CD14-positive monocyte (primary cell): ENCODE data around the gene TMCC1. TPM values are rescaled to one million over a fixed set of nuclear protein-coding genes. Genes with fewer than 3 reads are reported as not detected.

Source experiments
- DNase-seq, 3 donors: peaks; one replicate each; pipeline ENCODE4 v3.0.0-alpha.2; 2011 to 2022
- H2AFZ ChIP-seq: 2 replicates; pipeline ENCODE4 v1.6.0; 2012; ENCODE audit warnings: mild to moderate bottlenecking, low read depth, low read length, inconsistent platforms; ENCODE audit not compliant: insufficient read depth, poor library complexity, severe bottlenecking
- H3K27ac ChIP-seq, 2 donors: 1 replicate in 1 of 2; 2 replicates in 1 of 2; pipeline ENCODE4 v1.5.1; 2012 to 2013; ENCODE audit warnings: low read length in 2 of 2, control low read depth in 1 of 2, inconsistent platforms in 1 of 2, low read depth in 1 of 2, mild to moderate bottlenecking in 1 of 2
- H3K27me3 ChIP-seq, 2 donors: one replicate each; pipeline versions ENCODE4 v1.6.0 to v1.6.1; 2011 to 2013; ENCODE audit warnings: low read length in 2 of 2; ENCODE audit not compliant: control insufficient read depth in 2 of 2, insufficient read depth in 2 of 2
- H3K36me3 ChIP-seq, 2 donors: replicated peaks in 1 of 2; 1 replicate in 1 of 2; 2 replicates in 1 of 2; pipeline versions ENCODE4 v1.5.1 to v1.6.1; 2012 to 2013; ENCODE audit warnings: low read length in 2 of 2, control low read depth in 1 of 2, inconsistent platforms in 1 of 2, mild to moderate bottlenecking in 1 of 2; ENCODE audit not compliant: insufficient read depth in 2 of 2, control insufficient read depth in 1 of 2
- H3K4me1 ChIP-seq, 2 donors: 1 replicate in 1 of 2; 2 replicates in 1 of 2; pipeline versions ENCODE4 v1.5.1 to v1.6.1; 2012 to 2013; ENCODE audit warnings: low read length in 2 of 2, control low read depth in 1 of 2, inconsistent platforms in 1 of 2, mild to moderate bottlenecking in 1 of 2, moderate library complexity in 1 of 2; ENCODE audit not compliant: insufficient read depth in 2 of 2, control insufficient read depth in 1 of 2
- H3K4me2 ChIP-seq: replicated peaks from 2 replicates; pipeline ENCODE3; 2012; ENCODE audit warnings: low read length, moderate library complexity, mild to moderate bottlenecking; ENCODE audit not compliant: poor library complexity, severe bottlenecking; ENCODE audit errors: extremely low read depth
- H3K4me3 ChIP-seq, 3 experiments: fragments of 200-600 bp in 1 of 3; sonication (generic) in 1 of 3; replicated peaks in 1 of 3; 1 replicate in 2 of 3; 2 replicates in 1 of 3; pipeline ENCODE4 v1.5.1; 2011 to 2013; ENCODE audit warnings: low read length in 3 of 3, mild to moderate bottlenecking in 3 of 3, control low read depth in 2 of 3, low read depth in 2 of 3, inconsistent platforms in 1 of 3, moderate library complexity in 1 of 3
- H3K79me2 ChIP-seq: 2 replicates; pipeline ENCODE4 v1.6.0; 2012; ENCODE audit warnings: mild to moderate bottlenecking, control low read depth, inconsistent platforms, low read length, moderate library complexity; ENCODE audit not compliant: insufficient read depth
- H3K9ac ChIP-seq: 2 replicates; pipeline ENCODE4 v1.6.0; 2017; ENCODE audit warnings: low read length, mild to moderate bottlenecking; ENCODE audit not compliant: insufficient read depth, poor library complexity, severe bottlenecking
- H3K9me3 ChIP-seq, 2 donors: replicated peaks in 1 of 2; 1 replicate in 1 of 2; 2 replicates in 1 of 2; pipeline versions ENCODE4 v1.5.1 to v1.6.1; 2012 to 2013; ENCODE audit warnings: low read length in 2 of 2, control low read depth in 1 of 2; ENCODE audit not compliant: control insufficient read depth in 1 of 2, insufficient read depth in 1 of 2
- H4K20me1 ChIP-seq: 2 replicates; pipeline ENCODE4 v1.6.0; 2012; ENCODE audit warnings: mild to moderate bottlenecking, low read length, control low read depth, moderate library complexity; ENCODE audit not compliant: insufficient read depth
- H3K27ac Mint-ChIP-seq, 7 donors: one replicate each; pipeline ENCODE4 v1.8.0; 2020; ENCODE audit warnings: mild to moderate bottlenecking in 7 of 7, mixed read lengths in 7 of 7, moderate library complexity in 6 of 7, inconsistent platforms in 2 of 7
- H3K27me3 Mint-ChIP-seq, 3 donors: one replicate each; pipeline ENCODE4 v1.8.0; 2021 to 2022; ENCODE audit warnings: low read depth in 3 of 3, mild to moderate bottlenecking in 3 of 3, mixed read lengths in 3 of 3, moderate library complexity in 3 of 3, inconsistent platforms in 1 of 3
- H3K36me3 Mint-ChIP-seq, 2 donors: one replicate each; pipeline ENCODE4 v1.8.0; 2020; ENCODE audit warnings: mixed read lengths in 2 of 2, inconsistent platforms in 1 of 2, mild to moderate bottlenecking in 1 of 2
- H3K4me1 Mint-ChIP-seq: one replicate; pipeline ENCODE4 v1.8.0; 2020; ENCODE audit warnings: mild to moderate bottlenecking, mixed read lengths
- H3K4me3 Mint-ChIP-seq, 2 donors: one replicate each; pipeline ENCODE4 v1.8.0; 2020; ENCODE audit warnings: mild to moderate bottlenecking in 2 of 2, mixed read lengths in 2 of 2, moderate library complexity in 1 of 2
- H3K9me3 Mint-ChIP-seq, 7 donors: one replicate each; pipeline ENCODE4 v1.8.0; 2020 to 2022; ENCODE audit warnings: mixed read lengths in 7 of 7, mild to moderate bottlenecking in 6 of 7, moderate library complexity in 6 of 7, inconsistent platforms in 2 of 7
- CTCF ChIP-seq: fragments of 200-600 bp; IDR thresholded peaks from one replicate; pipeline ENCODE4 v1.8.0; 2022; ENCODE audit warnings: antibody characterized with exemption, mild to moderate bottlenecking
- WGBS: methylation state at CpG from one replicate; pipeline ENCODE4 v1.1.5; 2013; ENCODE audit warnings: missing lambda C conversion rate; ENCODE audit not compliant: insufficient coverage; 5-methylcytosine and 5-hydroxymethylcytosine counted together
- intact Hi-C, 2 donors: fragments of 100-400 bp; cut with micrococcal nuclease; formaldehyde crosslinking; loops; one replicate each; pipeline versions ENCODE4 v1.15.0 to v1.15.1; 2023
- polyA plus RNA-seq, 3 donors: library from polyadenylated mRNA; depleted of rRNA in 1 of 3; unstranded in 2 of 3; stranded (reverse) in 1 of 3; fragments of 300-500 nt in 2 of 3; fragments of >200 nt in 1 of 3; fragmentation: Illumina TruSeq in 2 of 3; gene quantifications; 1 replicate in 2 of 3; 2 replicates in 1 of 3; pipeline ENCODE4 v1.2.3, GENCODE V29; 2012 to 2021

Gene TMCC1
- polyA plus RNA-seq, 3 donors, result 5.0 to 10.2 (median 5.0) TPM

- intact Hi-C loops, result no loop called here
- DNase-seq, result no peak
- Histone ChIP-seq H3K27ac (no peak overlapping the region), H3K4me2 (no peak overlapping the region), H2AFZ (no peak overlapping the region), H3K79me2 (no peaks in the 10 kb centered on the region), H3K4me1 (peaks cover 0 to 2% of the 10 kb centered on the region in 2 donors), H3K36me3 (no peaks in the 10 kb centered on the region), H3K9ac (no peak overlapping the region), H3K27me3 (no peaks in the 10 kb centered on the region), H3K9me3 (peaks cover 15 to 16% of the 10 kb centered on the region in 2 donors), H3K4me3 (no peak overlapping the region), H4K20me1 (no peaks in the 10 kb centered on the region)
- no CpG with 5 or more reads among the region's 1 CpG for WGBS
- Mint-ChIP-seq H3K27me3 (peaks cover 0 to 2% (median 1%) of the 10 kb centered on the region in 3 donors), H3K4me1 (peaks cover 4% of the 10 kb centered on the region), H3K9me3 (peaks cover 12 to 31% (median 28%) of the 10 kb centered on the region in 7 donors), H3K27ac (no peak overlapping the region), H3K36me3 (no peaks in the 10 kb centered on the region), H3K4me3 (no peak overlapping the region)
- no peak for TF ChIP-seq CTCF
Observed at GRCh38 chr3:129929383-129929782, 35.9 kb upstream of the TMCC1 start.

GRCh38 chr3:129927072-129927471, 33.6 kb upstream of the TMCC1 start:
- Histone ChIP-seq H3K79me2 (no peaks in the 10 kb centered on the region), H3K4me1 (peaks cover 2 to 4% of the 10 kb centered on the region in 2 donors), H3K9me3 (peaks cover 15 to 16% of the 10 kb centered on the region in 2 donors), H2AFZ (peak overlapping the region; percentile 17), H4K20me1 (no peaks in the 10 kb centered on the region), H3K36me3 (no peaks in the 10 kb centered on the region), H3K27ac (no peak overlapping the region), H3K4me2 (no peak overlapping the region), H3K9ac (no peak overlapping the region), H3K27me3 (no peaks in the 10 kb centered on the region), H3K4me3 (no peak overlapping the region)
- H3K36me3 Mint-ChIP-seq, result no peaks in the 10 kb centered on the region
- H3K27ac Mint-ChIP-seq, result no peak overlapping the region
- no peak overlapping the region for H3K4me3 Mint-ChIP-seq
- 98% methylated on average over 4 of the region's 5 CpGs for WGBS
- H3K27me3 Mint-ChIP-seq, result peaks cover 0 to 2% (median 1%) of the 10 kb centered on the region in 3 donors
- peaks cover 2% of the 10 kb centered on the region for H3K4me1 Mint-ChIP-seq
- intact Hi-C loops, result no loop called here
- H3K9me3 Mint-ChIP-seq, result peaks cover 12 to 31% (median 28%) of the 10 kb centered on the region in 7 donors
- no peak for TF ChIP-seq CTCF
- DNase-seq, result no peak
